Measurements from ENCODE around the gene ADGRF5. TPM values are rescaled to one million over a fixed set of nuclear protein-coding genes. Genes with fewer than 3 reads are reported as not detected.

ADGRF5 gene
- total and polyA plus RNA-seq, 2 experiments from 2014 or later: not detected

DNA sequence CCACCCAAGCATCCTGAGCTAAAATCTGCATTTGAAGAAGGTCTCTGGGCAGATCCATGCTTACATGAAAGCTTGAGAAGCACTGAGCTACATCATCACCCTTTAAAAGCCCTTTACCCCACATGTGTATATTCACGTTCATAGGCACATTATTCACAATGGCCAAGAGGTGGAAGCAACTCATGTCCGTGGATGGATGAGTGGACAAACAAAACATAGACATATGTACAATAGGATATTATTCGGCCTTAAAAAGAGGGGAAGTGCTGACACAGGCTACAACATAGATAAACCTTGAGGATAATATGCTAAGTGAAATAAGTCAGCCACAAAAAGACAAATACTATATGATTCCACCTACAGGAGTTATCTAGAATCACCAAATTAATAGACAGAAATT is 17.6 kb downstream of the ADGRF5 start:
- no peak for ATAC-seq
- Histone ChIP-seq H3K27me3 (ENCODE audit: insufficient read depth) (no peaks in the 10 kb centered on the region), H3K36me3 (ENCODE audit: insufficient read depth) (no peaks in the 10 kb centered on the region), H3K4me2 (no peak overlapping the region), H3F3A (replicated peaks; ENCODE audit: low read depth) (no peaks in the 10 kb centered on the region), H3K27ac (ENCODE audit: low read depth) (no peak overlapping the region), H4K20me1 (replicated peaks; ENCODE audit: insufficient read depth) (no peaks in the 10 kb centered on the region), H3K4me1 (ENCODE audit: insufficient read depth) (0 out of 2 replicates have a peak, but pooled peaks cover 4% of the 10 kb centered on the region), H2AFZ (no peak overlapping the region), H3K9me2 (ENCODE audit: insufficient read depth) (no peaks in the 10 kb centered on the region), H3K79me2 (replicated peaks; ENCODE audit: insufficient read depth) (no peaks in the 10 kb centered on the region), H3K4me3 (no peak overlapping the region)
- DNase-seq (ENCODE audit: low spot score): no peak
- TF ChIP-seq, protein P1, sequence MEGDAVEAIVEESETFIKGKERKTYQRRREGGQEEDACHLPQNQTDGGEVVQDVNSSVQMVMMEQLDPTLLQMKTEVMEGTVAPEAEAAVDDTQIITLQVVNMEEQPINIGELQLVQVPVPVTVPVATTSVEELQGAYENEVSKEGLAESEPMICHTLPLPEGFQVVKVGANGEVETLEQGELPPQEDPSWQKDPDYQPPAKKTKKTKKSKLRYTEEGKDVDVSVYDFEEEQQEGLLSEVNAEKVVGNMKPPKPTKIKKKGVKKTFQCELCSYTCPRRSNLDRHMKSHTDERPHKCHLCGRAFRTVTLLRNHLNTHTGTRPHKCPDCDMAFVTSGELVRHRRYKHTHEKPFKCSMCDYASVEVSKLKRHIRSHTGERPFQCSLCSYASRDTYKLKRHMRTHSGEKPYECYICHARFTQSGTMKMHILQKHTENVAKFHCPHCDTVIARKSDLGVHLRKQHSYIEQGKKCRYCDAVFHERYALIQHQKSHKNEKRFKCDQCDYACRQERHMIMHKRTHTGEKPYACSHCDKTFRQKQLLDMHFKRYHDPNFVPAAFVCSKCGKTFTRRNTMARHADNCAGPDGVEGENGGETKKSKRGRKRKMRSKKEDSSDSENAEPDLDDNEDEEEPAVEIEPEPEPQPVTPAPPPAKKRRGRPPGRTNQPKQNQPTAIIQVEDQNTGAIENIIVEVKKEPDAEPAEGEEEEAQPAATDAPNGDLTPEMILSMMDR (conservative IDR thresholded peaks at IDR 0.05; ENCODE audit: low read depth in 2 of 2): no peak
- TF ChIP-seq ZNF331 (CRISPR knock-in tag; IDR thresholded peaks at IDR 0.05; ENCODE audit: low read depth) (no peak), EZH2phosphoT487 (IDR thresholded peaks at IDR 0.05; ENCODE audit: unreplicated experiment) (no peak), POLR2AphosphoS5 (IDR thresholded peaks at IDR 0.05; ENCODE audit: low read depth) (no peak), STAT1 (IDR thresholded peaks at IDR 0.05; ENCODE audit: unreplicated experiment) (no peak), ZNF114 (CRISPR knock-in tag; IDR thresholded peaks at IDR 0.05) (no peak), JUNB (IDR thresholded peaks at IDR 0.05; ENCODE audit: unreplicated experiment) (no peak), CREB1 (CRISPR knock-in tag; IDR thresholded peaks at IDR 0.05; ENCODE audit: low read depth) (no peak), NANOG (IDR thresholded peaks at IDR 0.05; ENCODE audit: borderline replicate concordance) (no peak), EZH2 (IDR thresholded peaks at IDR 0.05; ENCODE audit: low read depth, unreplicated experiment) (no peak)
- TF ChIP-seq, protein P2, sequence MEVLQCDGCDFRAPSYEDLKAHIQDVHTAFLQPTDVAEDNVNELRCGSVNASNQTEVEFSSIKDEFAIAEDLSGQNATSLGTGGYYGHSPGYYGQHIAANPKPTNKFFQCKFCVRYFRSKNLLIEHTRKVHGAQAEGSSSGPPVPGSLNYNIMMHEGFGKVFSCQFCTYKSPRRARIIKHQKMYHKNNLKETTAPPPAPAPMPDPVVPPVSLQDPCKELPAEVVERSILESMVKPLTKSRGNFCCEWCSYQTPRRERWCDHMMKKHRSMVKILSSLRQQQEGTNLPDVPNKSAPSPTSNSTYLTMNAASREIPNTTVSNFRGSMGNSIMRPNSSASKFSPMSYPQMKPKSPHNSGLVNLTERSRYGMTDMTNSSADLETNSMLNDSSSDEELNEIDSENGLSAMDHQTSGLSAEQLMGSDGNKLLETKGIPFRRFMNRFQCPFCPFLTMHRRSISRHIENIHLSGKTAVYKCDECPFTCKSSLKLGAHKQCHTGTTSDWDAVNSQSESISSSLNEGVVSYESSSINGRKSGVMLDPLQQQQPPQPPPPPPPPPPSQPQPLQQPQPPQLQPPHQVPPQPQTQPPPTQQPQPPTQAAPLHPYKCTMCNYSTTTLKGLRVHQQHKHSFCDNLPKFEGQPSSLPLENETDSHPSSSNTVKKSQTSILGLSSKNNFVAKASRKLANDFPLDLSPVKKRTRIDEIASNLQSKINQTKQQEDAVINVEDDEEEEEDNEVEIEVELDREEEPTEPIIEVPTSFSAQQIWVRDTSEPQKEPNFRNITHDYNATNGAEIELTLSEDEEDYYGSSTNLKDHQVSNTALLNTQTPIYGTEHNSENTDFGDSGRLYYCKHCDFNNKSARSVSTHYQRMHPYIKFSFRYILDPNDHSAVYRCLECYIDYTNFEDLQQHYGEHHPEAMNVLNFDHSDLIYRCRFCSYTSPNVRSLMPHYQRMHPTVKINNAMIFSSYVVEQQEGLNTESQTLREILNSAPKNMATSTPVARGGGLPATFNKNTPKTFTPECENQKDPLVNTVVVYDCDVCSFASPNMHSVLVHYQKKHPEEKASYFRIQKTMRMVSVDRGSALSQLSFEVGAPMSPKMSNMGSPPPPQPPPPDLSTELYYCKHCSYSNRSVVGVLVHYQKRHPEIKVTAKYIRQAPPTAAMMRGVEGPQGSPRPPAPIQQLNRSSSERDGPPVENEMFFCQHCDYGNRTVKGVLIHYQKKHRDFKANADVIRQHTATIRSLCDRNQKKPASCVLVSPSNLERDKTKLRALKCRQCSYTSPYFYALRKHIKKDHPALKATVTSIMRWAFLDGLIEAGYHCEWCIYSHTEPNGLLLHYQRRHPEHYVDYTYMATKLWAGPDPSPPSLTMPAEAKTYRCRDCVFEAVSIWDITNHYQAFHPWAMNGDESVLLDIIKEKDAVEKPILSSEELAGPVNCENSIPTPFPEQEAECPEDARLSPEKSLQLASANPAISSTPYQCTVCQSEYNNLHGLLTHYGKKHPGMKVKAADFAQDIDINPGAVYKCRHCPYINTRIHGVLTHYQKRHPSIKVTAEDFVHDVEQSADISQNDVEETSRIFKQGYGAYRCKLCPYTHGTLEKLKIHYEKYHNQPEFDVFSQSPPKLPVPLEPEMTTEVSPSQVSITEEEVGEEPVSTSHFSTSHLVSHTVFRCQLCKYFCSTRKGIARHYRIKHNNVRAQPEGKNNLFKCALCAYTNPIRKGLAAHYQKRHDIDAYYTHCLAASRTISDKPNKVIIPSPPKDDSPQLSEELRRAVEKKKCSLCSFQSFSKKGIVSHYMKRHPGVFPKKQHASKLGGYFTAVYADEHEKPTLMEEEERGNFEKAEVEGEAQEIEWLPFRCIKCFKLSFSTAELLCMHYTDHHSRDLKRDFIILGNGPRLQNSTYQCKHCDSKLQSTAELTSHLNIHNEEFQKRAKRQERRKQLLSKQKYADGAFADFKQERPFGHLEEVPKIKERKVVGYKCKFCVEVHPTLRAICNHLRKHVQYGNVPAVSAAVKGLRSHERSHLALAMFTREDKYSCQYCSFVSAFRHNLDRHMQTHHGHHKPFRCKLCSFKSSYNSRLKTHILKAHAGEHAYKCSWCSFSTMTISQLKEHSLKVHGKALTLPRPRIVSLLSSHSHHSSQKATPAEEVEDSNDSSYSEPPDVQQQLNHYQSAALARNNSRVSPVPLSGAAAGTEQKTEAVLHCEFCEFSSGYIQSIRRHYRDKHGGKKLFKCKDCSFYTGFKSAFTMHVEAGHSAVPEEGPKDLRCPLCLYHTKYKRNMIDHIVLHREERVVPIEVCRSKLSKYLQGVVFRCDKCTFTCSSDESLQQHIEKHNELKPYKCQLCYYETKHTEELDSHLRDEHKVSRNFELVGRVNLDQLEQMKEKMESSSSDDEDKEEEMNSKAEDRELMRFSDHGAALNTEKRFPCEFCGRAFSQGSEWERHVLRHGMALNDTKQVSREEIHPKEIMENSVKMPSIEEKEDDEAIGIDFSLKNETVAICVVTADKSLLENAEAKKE (CRISPR knock-in tag; IDR thresholded peaks at IDR 0.05): no peak
- TF ChIP-seq, protein P3, sequence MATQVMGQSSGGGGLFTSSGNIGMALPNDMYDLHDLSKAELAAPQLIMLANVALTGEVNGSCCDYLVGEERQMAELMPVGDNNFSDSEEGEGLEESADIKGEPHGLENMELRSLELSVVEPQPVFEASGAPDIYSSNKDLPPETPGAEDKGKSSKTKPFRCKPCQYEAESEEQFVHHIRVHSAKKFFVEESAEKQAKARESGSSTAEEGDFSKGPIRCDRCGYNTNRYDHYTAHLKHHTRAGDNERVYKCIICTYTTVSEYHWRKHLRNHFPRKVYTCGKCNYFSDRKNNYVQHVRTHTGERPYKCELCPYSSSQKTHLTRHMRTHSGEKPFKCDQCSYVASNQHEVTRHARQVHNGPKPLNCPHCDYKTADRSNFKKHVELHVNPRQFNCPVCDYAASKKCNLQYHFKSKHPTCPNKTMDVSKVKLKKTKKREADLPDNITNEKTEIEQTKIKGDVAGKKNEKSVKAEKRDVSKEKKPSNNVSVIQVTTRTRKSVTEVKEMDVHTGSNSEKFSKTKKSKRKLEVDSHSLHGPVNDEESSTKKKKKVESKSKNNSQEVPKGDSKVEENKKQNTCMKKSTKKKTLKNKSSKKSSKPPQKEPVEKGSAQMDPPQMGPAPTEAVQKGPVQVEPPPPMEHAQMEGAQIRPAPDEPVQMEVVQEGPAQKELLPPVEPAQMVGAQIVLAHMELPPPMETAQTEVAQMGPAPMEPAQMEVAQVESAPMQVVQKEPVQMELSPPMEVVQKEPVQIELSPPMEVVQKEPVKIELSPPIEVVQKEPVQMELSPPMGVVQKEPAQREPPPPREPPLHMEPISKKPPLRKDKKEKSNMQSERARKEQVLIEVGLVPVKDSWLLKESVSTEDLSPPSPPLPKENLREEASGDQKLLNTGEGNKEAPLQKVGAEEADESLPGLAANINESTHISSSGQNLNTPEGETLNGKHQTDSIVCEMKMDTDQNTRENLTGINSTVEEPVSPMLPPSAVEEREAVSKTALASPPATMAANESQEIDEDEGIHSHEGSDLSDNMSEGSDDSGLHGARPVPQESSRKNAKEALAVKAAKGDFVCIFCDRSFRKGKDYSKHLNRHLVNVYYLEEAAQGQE (IDR thresholded peaks at IDR 0.05; ENCODE audit: unreplicated experiment): no peak
- TF ChIP-seq, protein P4, sequence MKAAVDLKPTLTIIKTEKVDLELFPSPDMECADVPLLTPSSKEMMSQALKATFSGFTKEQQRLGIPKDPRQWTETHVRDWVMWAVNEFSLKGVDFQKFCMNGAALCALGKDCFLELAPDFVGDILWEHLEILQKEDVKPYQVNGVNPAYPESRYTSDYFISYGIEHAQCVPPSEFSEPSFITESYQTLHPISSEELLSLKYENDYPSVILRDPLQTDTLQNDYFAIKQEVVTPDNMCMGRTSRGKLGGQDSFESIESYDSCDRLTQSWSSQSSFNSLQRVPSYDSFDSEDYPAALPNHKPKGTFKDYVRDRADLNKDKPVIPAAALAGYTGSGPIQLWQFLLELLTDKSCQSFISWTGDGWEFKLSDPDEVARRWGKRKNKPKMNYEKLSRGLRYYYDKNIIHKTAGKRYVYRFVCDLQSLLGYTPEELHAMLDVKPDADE (IDR thresholded peaks at IDR 0.05): no peak
- H3K9me3 Mint-ChIP-seq: no peaks in the 10 kb centered on the region
- peaks cover 3% of the 10 kb centered on the region for H3K27me3 Mint-ChIP-seq (ENCODE audit: insufficient read depth, low read depth, poor library complexity)
- H3K27ac Mint-ChIP-seq: no peak overlapping the region
- H3K4me3 Mint-ChIP-seq: no peak overlapping the region
- peaks cover 11% of the 10 kb centered on the region; the same call in 2 of the 3 replicates for H3K4me1 Mint-ChIP-seq
- H3K36me3 Mint-ChIP-seq (ENCODE audit: low read depth): no peaks in the 10 kb centered on the region

All from GM23338 (cell line).